HepG2 (cell line): Measurements from ENCODE around the gene PPP2R2C. TPM values are rescaled to one million over a fixed set of nuclear protein-coding genes. Genes with fewer than 3 reads are reported as not detected.

ENCODE experiments used
- ATAC-seq: fragments of 200-7000 bp; cut with Tn5 transposase; 3 replicates; pipeline ENCODE4 v1.9.1; 2020; ENCODE audit warnings: mild to moderate bottlenecking, moderate library complexity
- BruUV-seq: library from RNA; stranded (reverse); fragments of 400-500 nt; replicated peaks from 2 replicates; lab custom pipeline; 2021; lab: Mats Ljungman, UMichigan
- CTCF ChIA-PET: fragments of 300-600 bp; formaldehyde crosslinking; extraction: SDS; loops from one replicate; lab custom pipeline; 2021; ENCODE audit warnings: low total read pairs, inconsistent platforms, low intra/inter-chr PET ratio; lab: Yijun Ruan, JAX
- POLR2A ChIA-PET: fragments of 350-600 bp; sonication (Branson Sonifier 250); formaldehyde crosslinking; loops from one replicate; lab custom pipeline; 2020; ENCODE audit warnings: antibody characterized with exemption, inconsistent platforms; lab: Yijun Ruan, JAX
- DNase-seq: peaks from one replicate; pipeline ENCODE4 v3.0.0-alpha.2; 2015; ENCODE audit warnings: low spot score
- FAIRE-seq: peaks from 3 replicates; lab custom pipeline; 2011; peaks lifted over from hg19 to GRCh38; lab: Jason Lieb, UNC
- H2AFZ ChIP-seq: one replicate; pipeline ENCODE4 v1.6.1; 2011; ENCODE audit warnings: low read length, inconsistent platforms
- H3K27ac ChIP-seq: fragments of 300-600 bp; 3 replicates; pipeline ENCODE4 v1.8.0; 2011; ENCODE audit warnings: mixed run types, mild to moderate bottlenecking, mixed read lengths, low read length, inconsistent platforms; ENCODE audit not compliant: insufficient read depth; ENCODE audit errors: extremely low read length
- H3K27me3 ChIP-seq, 2 experiments: fragments of 200-600 bp in 1 of 2; 2 replicates in 1 of 2; 3 replicates in 1 of 2; pipeline versions ENCODE4 v1.6.0 to v1.8.0; 2011; ENCODE audit warnings: low read length in 2 of 2, mild to moderate bottlenecking in 2 of 2, moderate library complexity in 2 of 2, inconsistent platforms in 1 of 2; ENCODE audit not compliant: insufficient read depth in 2 of 2, control insufficient read depth in 1 of 2
- H3K36me3 ChIP-seq, 2 experiments: fragments of 200-600 bp in 1 of 2; replicated peaks in 1 of 2; 2 replicates in 1 of 2; 3 replicates in 1 of 2; pipeline versions ENCODE4 v1.5.1 to v1.8.0; 2011; ENCODE audit warnings: low read length in 2 of 2, inconsistent platforms in 1 of 2; ENCODE audit not compliant: insufficient read depth in 2 of 2, control insufficient read depth in 1 of 2
- H3K4me1 ChIP-seq: 2 replicates; pipeline ENCODE4 v1.5.1; 2012; ENCODE audit warnings: low read length, inconsistent platforms; ENCODE audit not compliant: insufficient read depth
- H3K4me2 ChIP-seq: 2 replicates; pipeline ENCODE4 v1.6.0; 2011; ENCODE audit warnings: low read depth, low read length, inconsistent platforms
- H3K4me3 ChIP-seq, 3 experiments: fragments of 200-600 bp in 1 of 3; sonication (generic), shearing (Covaris generic) in 1 of 3; replicated peaks in 1 of 3; 2 replicates each; pipeline ENCODE4 v1.5.1; 2011 to 2016; ENCODE audit warnings: low read length in 3 of 3, inconsistent platforms in 2 of 3, low read depth in 2 of 3, mild to moderate bottlenecking in 2 of 3, control low read depth in 1 of 3, mixed read lengths in 1 of 3; ENCODE audit not compliant: insufficient read depth in 1 of 3
- H3K79me2 ChIP-seq: one replicate; pipeline ENCODE4 v1.6.1; 2011; ENCODE audit warnings: low read length, inconsistent platforms; ENCODE audit not compliant: insufficient read depth
- H3K9ac ChIP-seq: 2 replicates; pipeline ENCODE4 v1.6.0; 2011; ENCODE audit warnings: mild to moderate bottlenecking, low read depth, low read length, inconsistent platforms; ENCODE audit not compliant: insufficient read depth
- H3K9me3 ChIP-seq: 2 replicates; pipeline ENCODE4 v1.5.1; 2012; ENCODE audit warnings: mild to moderate bottlenecking, low read length
- H4K20me1 ChIP-seq: 2 replicates; pipeline ENCODE4 v1.6.0; 2011; ENCODE audit warnings: inconsistent platforms, mild to moderate bottlenecking, low read length, moderate library complexity; ENCODE audit not compliant: insufficient read depth
- CBX5 ChIP-seq: sonication (generic); formaldehyde crosslinking; IDR thresholded peaks from 2 replicates; pipeline ENCODE4 v1.4.0; 2020; ENCODE audit warnings: missing genetic modification reagents, borderline replicate concordance
- HMGXB3 ChIP-seq: sonication (generic); formaldehyde crosslinking; IDR thresholded peaks from 2 replicates; pipeline ENCODE4 v1.4.0; 2020; ENCODE audit warnings: missing genetic modification reagents, borderline replicate concordance
- MAFK ChIP-seq, 2 experiments: IDR thresholded peaks in 1 of 2; conservative IDR thresholded peaks in 1 of 2; 2 replicates each; pipeline ENCODE4 v1.6.1; 2011; ENCODE audit warnings: improper control_type of control experiment in 2 of 2, low read length in 2 of 2
- MATR3 ChIP-seq: sonication (generic); formaldehyde crosslinking; IDR thresholded peaks from 2 replicates; pipeline ENCODE4 v1.4.0; 2020; ENCODE audit warnings: missing genetic modification reagents
- MYPOP ChIP-seq: sonication (generic); formaldehyde crosslinking; IDR thresholded peaks from 2 replicates; pipeline ENCODE4 v1.8.1; 2023; ENCODE audit warnings: mild to moderate bottlenecking, moderate library complexity, missing genetic modification reagents
- SMYD3 ChIP-seq: sonication (generic); formaldehyde crosslinking; IDR thresholded peaks from 2 replicates; pipeline ENCODE4 v1.8.1; 2023; ENCODE audit warnings: mild to moderate bottlenecking, missing genetic modification reagents
- SRSF1 ChIP-seq: fragments of 200-400 bp; formaldehyde crosslinking; optimal IDR thresholded peaks from 2 replicates; pipeline ENCODE3; 2017; ENCODE audit warnings: mild to moderate bottlenecking, low read depth, low read length, moderate library complexity
- SRSF9 ChIP-seq: fragments of 200-400 bp; formaldehyde crosslinking; IDR thresholded peaks from 2 replicates; pipeline ENCODE4 v1.6.1; 2018; ENCODE audit warnings: borderline replicate concordance, mild to moderate bottlenecking, low read depth, low read length; ENCODE audit not compliant: insufficient read depth, poor library complexity, severe bottlenecking
- THAP7 ChIP-seq: sonication (generic); formaldehyde crosslinking; IDR thresholded peaks from 2 replicates; pipeline ENCODE4 v1.8.1; 2023; ENCODE audit warnings: mild to moderate bottlenecking, missing genetic modification reagents
- YEATS4 ChIP-seq: sonication (generic); formaldehyde crosslinking; IDR thresholded peaks from 2 replicates; pipeline ENCODE4 v1.4.0; 2020; ENCODE audit warnings: missing genetic modification reagents, borderline replicate concordance
- ZNF260 ChIP-seq: sonication (generic); formaldehyde crosslinking; IDR thresholded peaks from 2 replicates; pipeline ENCODE4 v1.4.0; 2020; ENCODE audit warnings: missing genetic modification reagents, low read depth, mild to moderate bottlenecking, borderline replicate concordance
- WGBS: methylation state at CpG from one replicate; pipeline ENCODE4 v1.1.6; 2017; ENCODE audit warnings: low lambda C conversion rate; 5-methylcytosine and 5-hydroxymethylcytosine counted together
- in situ Hi-C: cut with HindIII; loops from 2 replicates; pipeline ENCODE4 v1.10.0; 2017; ENCODE audit warnings: low pct_unique_long_range_greater_than_20kb; ENCODE audit not compliant: extremely low pct_ligation_motif_present
- intact Hi-C: fragments of 100-400 bp; cut with micrococcal nuclease; formaldehyde crosslinking; loops from one replicate; pipeline ENCODE4 v1.10.0; 2022; ENCODE audit not compliant: unreplicated experiment
- polyA plus RNA-seq, 8 experiments: library from polyadenylated mRNA; depleted of rRNA in 3 of 8; stranded (reverse) in 7 of 8; unstranded in 1 of 8; fragments of >200 nt; fragmentation: Illumina TruSeq in 4 of 8; extraction: Trizol in 4 of 8; gene quantifications; 2 replicates each; pipeline versions ENCODE4 v1.2.1 to v1.2.3, GENCODE V29; 2011 to 2016; ENCODE audit warnings: low read depth in 4 of 8, missing spikeins in 1 of 8, mixed read lengths in 1 of 8; ENCODE audit not compliant: insufficient read depth in 1 of 8
- total RNA-seq, 5 experiments: library from RNA; depleted of rRNA; stranded (reverse); fragments of >200 nt; fragmentation: Illumina TruSeq; extraction: Trizol; gene quantifications; 2 replicates each; pipeline ENCODE4 v1.2.3, GENCODE V29; 2016; ENCODE audit warnings: low read depth in 1 of 5
- TF ChIP-seq, protein P1 (sequence below): IDR thresholded peaks from 2 replicates; pipeline ENCODE4 v1.6.1; 2012; ENCODE audit warnings: low read length, improper control_type of control experiment

Gene PPP2R2C
- total and polyA plus RNA-seq, 2 of the 13 experiments (the other 11 are each of a cell fraction or from before 2014, with no cell fraction given), result 0.60 to 8.6 TPM

- TF ChIP-seq MYPOP, result no peak
- no peak for TF ChIP-seq SRSF9
- TF ChIP-seq, protein P1, sequence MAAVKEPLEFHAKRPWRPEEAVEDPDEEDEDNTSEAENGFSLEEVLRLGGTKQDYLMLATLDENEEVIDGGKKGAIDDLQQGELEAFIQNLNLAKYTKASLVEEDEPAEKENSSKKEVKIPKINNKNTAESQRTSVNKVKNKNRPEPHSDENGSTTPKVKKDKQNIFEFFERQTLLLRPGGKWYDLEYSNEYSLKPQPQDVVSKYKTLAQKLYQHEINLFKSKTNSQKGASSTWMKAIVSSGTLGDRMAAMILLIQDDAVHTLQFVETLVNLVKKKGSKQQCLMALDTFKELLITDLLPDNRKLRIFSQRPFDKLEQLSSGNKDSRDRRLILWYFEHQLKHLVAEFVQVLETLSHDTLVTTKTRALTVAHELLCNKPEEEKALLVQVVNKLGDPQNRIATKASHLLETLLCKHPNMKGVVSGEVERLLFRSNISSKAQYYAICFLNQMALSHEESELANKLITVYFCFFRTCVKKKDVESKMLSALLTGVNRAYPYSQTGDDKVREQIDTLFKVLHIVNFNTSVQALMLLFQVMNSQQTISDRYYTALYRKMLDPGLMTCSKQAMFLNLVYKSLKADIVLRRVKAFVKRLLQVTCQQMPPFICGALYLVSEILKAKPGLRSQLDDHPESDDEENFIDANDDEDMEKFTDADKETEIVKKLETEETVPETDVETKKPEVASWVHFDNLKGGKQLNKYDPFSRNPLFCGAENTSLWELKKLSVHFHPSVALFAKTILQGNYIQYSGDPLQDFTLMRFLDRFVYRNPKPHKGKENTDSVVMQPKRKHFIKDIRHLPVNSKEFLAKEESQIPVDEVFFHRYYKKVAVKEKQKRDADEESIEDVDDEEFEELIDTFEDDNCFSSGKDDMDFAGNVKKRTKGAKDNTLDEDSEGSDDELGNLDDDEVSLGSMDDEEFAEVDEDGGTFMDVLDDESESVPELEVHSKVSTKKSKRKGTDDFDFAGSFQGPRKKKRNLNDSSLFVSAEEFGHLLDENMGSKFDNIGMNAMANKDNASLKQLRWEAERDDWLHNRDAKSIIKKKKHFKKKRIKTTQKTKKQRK, result no peak
- no peak for TF ChIP-seq SMYD3 (CRISPR knock-in tag)
- no peak for TF ChIP-seq SRSF1
Observed at GRCh38 chr4:6306299-6306698, 166.1 kb downstream of the PPP2R2C start (continued).

DNA sequence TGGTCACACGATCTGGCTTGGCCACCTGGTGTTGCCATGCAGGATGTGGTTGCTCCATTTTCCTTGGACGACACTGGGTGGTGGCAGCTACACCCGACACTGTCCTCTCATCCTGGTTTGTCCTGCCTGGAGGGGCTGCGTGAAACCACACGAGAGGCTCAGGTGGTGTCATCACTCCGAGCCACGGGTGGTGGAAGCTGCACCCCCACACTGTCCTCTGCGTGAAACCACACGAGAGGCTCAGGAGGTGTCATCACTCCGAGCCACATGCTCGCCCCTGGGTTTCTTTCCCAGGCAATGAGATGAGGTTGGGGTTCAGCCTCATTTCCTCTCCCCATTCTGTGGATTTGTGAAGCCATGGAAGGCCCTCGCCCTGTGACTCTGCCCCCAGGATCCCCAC is 168.5 kb downstream of the PPP2R2C start:
- intact Hi-C loops, result no loop called here
- CTCF ChIA-PET, result no interaction called here
- TF ChIP-seq MATR3 (no peak), HMGXB3 (no peak), MAFK (conservative IDR thresholded peaks at IDR 0.05 in 1 of 2, IDR thresholded peaks at IDR 0.05 in 1 of 2; ENCODE audit: low read length in 2 of 2) (no peak), ZNF260 (CRISPR knock-in tag) (no peak), CBX5 (CRISPR knock-in tag) (no peak), THAP7 (CRISPR knock-in tag) (no peak), YEATS4 (CRISPR knock-in tag) (no peak)

More for the DNA sequence above, 168.5 kb downstream of the PPP2R2C start:
- BruUV-seq, result no TSS peak
- in situ Hi-C loops, result no loop called here
- H3K4me1 ChIP-seq, result peaks cover 24% of the 10 kb centered on the region
- H3K79me2 ChIP-seq, result no peaks in the 10 kb centered on the region
- H3K4me3 ChIP-seq, result no peak overlapping the region
- POLR2A ChIA-PET, result no interaction called here
- no peak overlapping the region for H2AFZ ChIP-seq
- no peak overlapping the region for H3K27ac ChIP-seq
- no peaks in the 10 kb centered on the region for H4K20me1 ChIP-seq
- no peak overlapping the region for H3K9ac ChIP-seq
- DNase-seq (no peak), FAIRE-seq (no peak), ATAC-seq (no peak)
- no peak overlapping the region for H3K4me2 ChIP-seq
- no peaks in the 10 kb centered on the region for H3K27me3 ChIP-seq
- WGBS, result 95% methylated on average over 5 of the region's 12 CpGs
- peaks cover 31% of the 10 kb centered on the region in 2 experiments for H3K36me3 ChIP-seq
- no peaks in the 10 kb centered on the region for H3K9me3 ChIP-seq
